Gastrocnemius medialis (tissue), 4 donors: ENCODE results near the gene KATNB1.

Source experiments
- POLR2A ChIP-seq, 2 donors: fragments of 450-650 bp; IDR thresholded peaks; one replicate each; pipeline ENCODE4 v1.6.1; 2017; ENCODE audit warnings: antibody characterized with exemption in 2 of 2, mild to moderate bottlenecking in 2 of 2, moderate library complexity in 2 of 2
- TF ChIP-seq, protein P1 (sequence below), 5 experiments: fragments of 450-650 bp in 3 of 5; fragments of 200-600 bp in 2 of 5; sonication (generic) in 2 of 5; IDR thresholded peaks in 4 of 5; conservative IDR thresholded peaks in 1 of 5; 1 replicate in 4 of 5; 2 replicates in 1 of 5; pipeline ENCODE4 v1.5.1; 2016 to 2019; ENCODE audit warnings: antibody characterized with exemption in 5 of 5, mild to moderate bottlenecking in 3 of 5, moderate library complexity in 3 of 5

DNA sequence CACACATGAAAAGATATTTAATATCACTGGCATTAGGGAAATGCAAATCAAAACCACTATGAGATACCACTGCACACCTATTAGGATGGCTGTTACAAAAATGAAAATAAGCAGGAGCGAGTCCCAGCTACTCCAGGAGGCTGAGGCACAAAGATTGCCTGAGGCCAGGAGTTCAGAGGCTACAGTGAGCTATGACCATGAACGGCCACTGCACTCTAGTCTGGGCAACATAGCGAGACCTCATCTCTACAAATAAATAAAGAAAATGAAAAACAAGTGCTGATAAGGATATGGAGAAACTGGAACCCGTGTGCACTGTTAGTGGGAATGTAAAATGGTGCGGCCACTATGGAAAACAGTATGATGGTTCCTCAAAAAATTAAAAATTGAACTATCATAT lies 43.1 kb downstream of the KATNB1 start:
- TF ChIP-seq, protein P1, sequence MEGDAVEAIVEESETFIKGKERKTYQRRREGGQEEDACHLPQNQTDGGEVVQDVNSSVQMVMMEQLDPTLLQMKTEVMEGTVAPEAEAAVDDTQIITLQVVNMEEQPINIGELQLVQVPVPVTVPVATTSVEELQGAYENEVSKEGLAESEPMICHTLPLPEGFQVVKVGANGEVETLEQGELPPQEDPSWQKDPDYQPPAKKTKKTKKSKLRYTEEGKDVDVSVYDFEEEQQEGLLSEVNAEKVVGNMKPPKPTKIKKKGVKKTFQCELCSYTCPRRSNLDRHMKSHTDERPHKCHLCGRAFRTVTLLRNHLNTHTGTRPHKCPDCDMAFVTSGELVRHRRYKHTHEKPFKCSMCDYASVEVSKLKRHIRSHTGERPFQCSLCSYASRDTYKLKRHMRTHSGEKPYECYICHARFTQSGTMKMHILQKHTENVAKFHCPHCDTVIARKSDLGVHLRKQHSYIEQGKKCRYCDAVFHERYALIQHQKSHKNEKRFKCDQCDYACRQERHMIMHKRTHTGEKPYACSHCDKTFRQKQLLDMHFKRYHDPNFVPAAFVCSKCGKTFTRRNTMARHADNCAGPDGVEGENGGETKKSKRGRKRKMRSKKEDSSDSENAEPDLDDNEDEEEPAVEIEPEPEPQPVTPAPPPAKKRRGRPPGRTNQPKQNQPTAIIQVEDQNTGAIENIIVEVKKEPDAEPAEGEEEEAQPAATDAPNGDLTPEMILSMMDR (IDR thresholded peaks at IDR 0.05 in 4 of 5, conservative IDR thresholded peaks at IDR 0.05 in 1 of 5), result no peak
- TF ChIP-seq POLR2A (IDR thresholded peaks at IDR 0.05), result no peak
